HEK293T (cell line): ENCODE measurements around the gene LYZL6.

ENCODE experiments used
- CTCF ChIA-PET: fragments of 350-600 bp; formaldehyde crosslinking; extraction: SDS; loops from one replicate; lab custom pipeline; 2021; ENCODE audit warnings: antibody characterized with exemption, inconsistent platforms; lab: Yijun Ruan, JAX
- POLR2A ChIA-PET: fragments of 350-600 bp; formaldehyde crosslinking; extraction: SDS; loops from one replicate; lab custom pipeline; 2020; ENCODE audit warnings: antibody characterized with exemption, inconsistent platforms; lab: Yijun Ruan, JAX
- DNase-seq: peaks from one replicate; pipeline ENCODE4 v3.0.0; 2012; ENCODE audit warnings: mixed read lengths; ENCODE audit errors: extremely low spot score
- ARNT ChIP-seq: fragments of 450-650 bp; IDR thresholded peaks from 2 replicates; pipeline ENCODE4 v1.6.1; 2017; ENCODE audit warnings: mild to moderate bottlenecking
- BHLHE40 ChIP-seq: fragments of 450-650 bp; IDR thresholded peaks from 2 replicates; pipeline ENCODE4 v1.6.1; 2016; ENCODE audit warnings: mild to moderate bottlenecking, moderate library complexity, borderline replicate concordance
- CTBP1 ChIP-seq: fragments of 450-650 bp; IDR thresholded peaks from 2 replicates; pipeline ENCODE4 v1.6.1; 2016; ENCODE audit warnings: borderline replicate concordance
- ELF4 ChIP-seq: fragments of 450-650 bp; IDR thresholded peaks from 2 replicates; pipeline ENCODE4 v1.6.1; 2017; ENCODE audit warnings: antibody characterized with exemption
- FOXA1 ChIP-seq: fragments of 450-650 bp; IDR thresholded peaks from 2 replicates; pipeline ENCODE4 v1.6.1; 2016; ENCODE audit warnings: mild to moderate bottlenecking
- FOXK2 ChIP-seq: fragments of 450-650 bp; IDR thresholded peaks from 2 replicates; pipeline ENCODE4 v1.6.1; 2016; ENCODE audit warnings: mild to moderate bottlenecking
- FOXM1 ChIP-seq: fragments of 450-650 bp; IDR thresholded peaks from 2 replicates; pipeline ENCODE4 v1.6.1; 2017; ENCODE audit warnings: mild to moderate bottlenecking, borderline replicate concordance
- HDGF ChIP-seq: fragments of 450-650 bp; IDR thresholded peaks from 2 replicates; pipeline ENCODE4 v1.6.1; 2017; ENCODE audit warnings: antibody characterized with exemption, borderline replicate concordance
- L3MBTL2 ChIP-seq: fragments of 450-650 bp; conservative IDR thresholded peaks from 2 replicates; pipeline ENCODE4 v1.6.1; 2016; ENCODE audit warnings: mild to moderate bottlenecking
- LEF1 ChIP-seq: fragments of 450-650 bp; IDR thresholded peaks from 2 replicates; pipeline ENCODE4 v1.6.1; 2017; ENCODE audit warnings: mild to moderate bottlenecking, borderline replicate concordance
- NFRKB ChIP-seq: fragments of 450-650 bp; IDR thresholded peaks from 2 replicates; pipeline ENCODE4 v1.6.1; 2016; ENCODE audit warnings: mild to moderate bottlenecking, moderate library complexity
- SP1 ChIP-seq: fragments of 450-650 bp; IDR thresholded peaks from 2 replicates; pipeline ENCODE4 v1.6.1; 2017
- SUZ12 ChIP-seq: fragments of 450-650 bp; IDR thresholded peaks from 2 replicates; pipeline ENCODE4 v1.6.1; 2016; ENCODE audit warnings: mild to moderate bottlenecking
- TARDBP ChIP-seq: fragments of 450-650 bp; IDR thresholded peaks from 2 replicates; pipeline ENCODE4 v1.6.1; 2016
- ZNF384 ChIP-seq: fragments of 450-650 bp; IDR thresholded peaks from 2 replicates; pipeline ENCODE4 v1.6.1; 2016
- TF ChIP-seq, protein P1 (sequence below): fragments of 450-650 bp; IDR thresholded peaks from 2 replicates; pipeline ENCODE4 v1.6.1; 2016

The LYZL6 gene

DNA sequence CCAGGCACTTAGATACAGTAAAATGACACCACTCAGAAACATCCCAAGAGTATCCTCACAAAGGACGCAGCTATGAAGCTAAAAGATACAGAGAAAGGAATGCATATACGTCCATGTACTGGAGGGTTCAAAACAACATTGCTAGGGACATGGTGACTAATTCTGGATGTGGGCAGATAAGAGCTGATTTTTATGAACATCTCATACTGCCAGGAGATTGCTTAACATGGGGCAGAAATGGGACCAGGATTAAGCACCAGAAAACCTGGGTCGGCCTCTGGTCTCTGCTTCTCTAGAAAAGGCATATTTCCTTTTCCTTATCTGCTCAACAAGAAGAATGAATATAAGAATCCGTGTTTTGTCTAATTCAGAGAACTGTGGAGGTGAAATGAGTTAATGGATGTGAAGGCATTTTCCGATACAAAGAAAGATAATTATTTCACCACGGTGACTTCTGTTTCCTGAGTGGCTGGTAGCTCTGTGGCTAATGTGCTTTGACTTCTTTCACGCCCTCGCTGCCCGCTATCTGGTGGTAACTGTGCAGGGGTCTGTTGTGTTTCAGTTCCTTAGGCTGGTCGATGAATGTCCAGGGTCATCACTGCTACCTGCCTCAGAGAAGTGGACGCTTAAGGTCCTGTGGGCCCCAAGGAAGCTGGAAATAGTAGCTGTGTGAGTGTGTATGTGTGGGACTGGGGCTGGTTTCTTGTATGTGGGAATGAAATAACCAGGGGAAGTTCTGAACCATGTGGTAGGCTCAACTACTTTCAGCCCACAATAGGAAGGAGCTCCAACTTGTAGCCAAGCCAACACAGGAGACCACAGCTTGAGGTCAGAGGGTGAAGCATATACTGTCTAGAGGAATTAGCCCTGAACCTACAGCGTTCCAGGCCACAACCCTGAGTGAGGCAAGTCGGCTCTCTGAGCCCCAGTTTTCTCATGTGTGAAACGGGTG lies 47.6 kb downstream of the LYZL6 start:
- TF ChIP-seq LEF1: no peak
- no peak for TF ChIP-seq ARNT
- TF ChIP-seq SP1: no peak
- DNase-seq: no peak
- CTCF ChIA-PET: interaction anchor here (0.7 kb wide), 1 partner anchor 42 kb away, joined by 3 read pairs; no protein-coding TSS in a partner anchor
- POLR2A ChIA-PET: no interaction called here

DNA sequence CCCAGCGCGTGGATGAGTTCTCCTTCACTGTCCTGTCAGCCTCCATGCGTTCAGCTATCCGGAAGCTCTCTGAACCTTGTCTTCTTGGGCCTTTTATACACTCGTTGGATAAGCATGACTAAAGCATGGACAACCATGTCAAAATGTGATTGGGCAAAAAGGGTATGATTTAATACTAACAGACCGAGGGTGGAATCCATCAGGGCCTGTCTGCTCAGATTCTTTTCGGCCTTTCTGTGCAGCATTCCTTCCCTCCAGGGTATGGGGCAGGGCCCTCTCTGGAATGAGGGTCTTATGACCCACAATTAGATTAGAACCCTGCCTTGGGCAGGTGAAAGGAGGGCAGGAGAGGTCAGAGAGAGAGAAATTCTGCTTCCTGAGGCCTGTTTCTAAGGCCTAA lies 49.3 kb downstream of the LYZL6 start:
- ChIA-PET POLR2A (no interaction called here), CTCF (no interaction called here)
- DNase-seq: no peak
- TF ChIP-seq NFRKB (no peak), FOXK2 (no peak), ZNF384 (no peak), LEF1 (no peak), ARNT (no peak), TARDBP (no peak), CTBP1 (no peak), ELF4 (no peak), FOXM1 (no peak), SP1 (no peak), SUZ12 (no peak), FOXA1 (no peak), L3MBTL2 (no peak), BHLHE40 (no peak), HDGF (no peak)
- TF ChIP-seq, protein P1, sequence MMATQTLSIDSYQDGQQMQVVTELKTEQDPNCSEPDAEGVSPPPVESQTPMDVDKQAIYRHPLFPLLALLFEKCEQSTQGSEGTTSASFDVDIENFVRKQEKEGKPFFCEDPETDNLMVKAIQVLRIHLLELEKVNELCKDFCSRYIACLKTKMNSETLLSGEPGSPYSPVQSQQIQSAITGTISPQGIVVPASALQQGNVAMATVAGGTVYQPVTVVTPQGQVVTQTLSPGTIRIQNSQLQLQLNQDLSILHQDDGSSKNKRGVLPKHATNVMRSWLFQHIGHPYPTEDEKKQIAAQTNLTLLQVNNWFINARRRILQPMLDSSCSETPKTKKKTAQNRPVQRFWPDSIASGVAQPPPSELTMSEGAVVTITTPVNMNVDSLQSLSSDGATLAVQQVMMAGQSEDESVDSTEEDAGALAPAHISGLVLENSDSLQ: no peak

DNA sequence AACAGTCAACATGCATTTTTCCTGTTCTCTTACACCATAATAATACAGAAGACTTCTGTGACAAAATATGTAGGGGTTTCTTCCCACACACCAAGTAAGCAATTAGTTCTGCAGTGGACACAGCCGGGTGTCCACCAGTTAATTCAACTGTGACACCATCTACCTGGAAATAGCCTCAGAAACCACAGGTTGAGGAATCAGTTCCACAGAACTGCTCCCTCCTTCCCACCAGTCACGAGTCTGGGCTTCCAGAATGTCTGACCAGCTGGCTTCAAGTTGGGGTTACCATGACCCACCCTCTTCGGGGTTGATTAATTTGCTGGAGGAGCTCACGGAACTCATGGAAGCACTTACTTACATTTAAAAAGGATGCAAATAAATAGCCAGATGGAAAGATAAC lies 49.8 kb downstream of the LYZL6 start:
- ChIA-PET POLR2A (no interaction called here), CTCF (no interaction called here)
- DNase-seq: no peak
- no peak for TF ChIP-seq ZNF384
- no peak for TF ChIP-seq SP1
- TF ChIP-seq L3MBTL2: no peak

DNA sequence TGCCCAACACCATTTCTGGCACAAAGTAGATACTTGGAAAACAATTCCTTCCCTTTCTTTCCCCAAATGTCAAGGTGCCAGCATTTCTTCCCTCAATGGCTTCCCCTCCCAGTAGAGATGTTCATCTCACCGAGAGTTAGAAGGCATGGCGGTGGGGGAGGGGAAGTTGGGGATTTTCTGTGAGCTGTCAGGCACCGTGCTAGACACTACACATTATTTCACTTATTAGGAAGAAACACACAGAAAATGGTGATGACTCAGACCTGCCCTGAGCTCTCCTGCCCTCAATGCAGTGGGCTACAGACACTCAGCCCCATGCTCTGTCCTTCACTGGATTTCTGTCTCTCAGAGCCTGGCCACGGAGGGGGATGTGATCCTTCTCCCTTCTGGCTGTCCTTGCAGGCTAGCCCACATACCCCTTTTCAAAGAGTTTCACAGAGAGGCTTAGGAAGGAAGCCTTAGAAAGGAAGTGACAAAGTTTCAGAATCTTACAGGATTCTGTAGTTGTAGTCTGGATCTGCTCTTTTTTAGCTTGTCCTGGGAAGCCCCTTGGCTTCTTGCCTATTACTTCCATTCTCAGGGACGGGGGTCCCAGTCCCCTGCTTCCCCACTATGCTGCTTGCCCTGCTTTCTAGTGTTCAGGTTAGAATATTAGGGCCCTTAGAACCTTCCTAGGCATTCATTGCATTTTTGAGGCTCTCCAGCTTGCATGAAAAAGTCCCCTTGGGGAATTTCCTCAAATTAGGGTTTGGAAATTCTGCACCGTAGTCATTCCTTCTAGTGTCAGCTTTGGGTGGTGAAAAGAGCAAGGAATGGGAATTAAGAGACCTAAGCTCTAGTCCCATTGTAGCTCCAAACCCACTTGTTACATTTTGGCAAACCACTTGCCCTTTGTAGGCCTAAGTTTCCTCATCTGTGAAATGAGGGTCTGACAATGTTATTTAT lies 51.1 kb downstream of the LYZL6 start:
- DNase-seq: no peak
- TF ChIP-seq NFRKB: no peak
- TF ChIP-seq LEF1: no peak
- TF ChIP-seq FOXM1: no peak
- no peak for TF ChIP-seq BHLHE40
- no peak for TF ChIP-seq SP1
- TF ChIP-seq ARNT: no peak
- no peak for TF ChIP-seq ZNF384
- TF ChIP-seq ELF4: no peak
- TF ChIP-seq FOXK2: no peak
- POLR2A ChIA-PET: interaction anchor here (0.9 kb wide), 1 partner anchor 84 kb away, joined by 5 read pairs; the partner anchor contains the start of gene TAF15
- CTCF ChIA-PET: interaction anchor here (1.3 kb wide), 1 partner anchor 43 kb away, joined by 3 read pairs; no protein-coding TSS in a partner anchor

DNA sequence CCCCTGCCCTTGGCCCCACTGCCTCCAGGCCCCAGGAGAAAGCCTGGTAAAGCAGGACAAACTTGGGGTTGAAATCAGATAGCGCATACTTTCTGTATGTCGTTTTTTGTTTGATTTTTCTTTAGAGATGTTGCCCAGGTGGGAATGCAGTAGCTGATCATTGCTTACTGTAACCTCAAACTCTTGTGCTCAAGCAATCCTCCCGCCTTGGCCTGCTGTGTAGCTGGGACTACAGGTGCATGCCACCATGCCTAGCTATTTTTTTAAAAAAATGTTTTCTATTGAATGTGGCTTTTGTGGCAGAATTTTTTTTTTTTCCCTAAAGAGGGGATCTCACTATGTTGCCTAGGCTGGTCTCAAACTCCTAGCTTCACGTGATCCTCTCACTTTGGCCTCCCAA lies 52.2 kb downstream of the LYZL6 start:
- CTCF ChIA-PET: interaction anchor here (1.6 kb wide), 1 partner anchor 127 kb away, joined by 3 read pairs; no protein-coding TSS in a partner anchor
- TF ChIP-seq ELF4 (no peak), SP1 (no peak), LEF1 (no peak), SUZ12 (no peak), HDGF (no peak), FOXM1 (no peak)
- POLR2A ChIA-PET: no interaction called here
- no peak for DNase-seq

DNA sequence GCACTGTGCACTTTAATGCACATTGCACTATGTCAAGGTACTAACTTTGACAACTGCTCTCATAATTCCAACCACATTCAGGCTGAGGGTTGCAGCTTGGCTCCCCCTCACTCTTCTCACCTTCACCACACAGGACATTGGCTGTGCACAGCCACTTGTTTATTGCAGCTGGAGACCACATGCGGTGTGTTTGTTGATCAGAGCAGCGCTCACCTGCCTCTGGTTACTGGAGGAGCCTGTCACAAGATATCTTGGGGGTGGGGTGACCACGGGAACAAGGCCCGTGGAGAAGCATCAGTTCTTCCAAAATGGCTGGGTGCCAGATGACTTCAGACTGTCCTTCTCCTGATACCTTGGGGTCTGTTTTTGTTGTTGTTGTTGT lies 52.7 kb downstream of the LYZL6 start:
- no peak for DNase-seq
- no peak for TF ChIP-seq LEF1
- TF ChIP-seq TARDBP: no peak
- no peak for TF ChIP-seq SP1
- TF ChIP-seq ARNT: no peak
- TF ChIP-seq ELF4: no peak
- TF ChIP-seq L3MBTL2: no peak
- POLR2A ChIA-PET: no interaction called here
- CTCF ChIA-PET: interaction anchor here (1.6 kb wide), 1 partner anchor 127 kb away, joined by 3 read pairs; no protein-coding TSS in a partner anchor
